Measurements from ENCODE around the gene PGM1.

The PGM1 gene

GRCh38 chr1:63709267-63709828 lies 116.1 kb downstream of the PGM1 start:
- no peaks in the 10 kb centered on the region for H3K79me2 ChIP-seq (ENCODE audit: control insufficient read depth, low read length)

More at GRCh38 chr1:63709267-63709828, 116.1 kb downstream of the PGM1 start:
- Histone ChIP-seq H4K20me1 (ENCODE audit: control insufficient read depth, insufficient read depth, low read depth, low read length) (no peaks in the 10 kb centered on the region), H3K27me3 (ENCODE audit: control insufficient read depth, low read length) (peaks cover 13% of the 10 kb centered on the region), H3K9me3 (ENCODE audit: control insufficient read depth, insufficient read depth, low read length) (no peaks in the 10 kb centered on the region), H3K9me2 (replicated peaks; ENCODE audit: control insufficient read depth, low read length) (no peaks in the 10 kb centered on the region), H3K4me1 (ENCODE audit: control insufficient read depth, low read length) (peaks cover under 1% of the 10 kb centered on the region; the same call in 1 of the 2 replicates), H3K4me2 (ENCODE audit: low read length) (no peak overlapping the region), H3K4me3 (ENCODE audit: low read length) (no peak overlapping the region), H3F3A (ENCODE audit: control insufficient read depth, insufficient read depth) (no peaks in the 10 kb centered on the region), H3K27ac (ENCODE audit: low read depth, low read length) (no peak overlapping the region), H3K36me3 (ENCODE audit: control insufficient read depth, low read length) (no peaks in the 10 kb centered on the region)
- no peak for TF ChIP-seq CTCF (IDR thresholded peaks at IDR 0.05; ENCODE audit: low read depth, low read length, poor library complexity, severe bottlenecking)
- TF ChIP-seq EZH2phosphoT487 (IDR thresholded peaks at IDR 0.05; ENCODE audit: borderline replicate concordance, low read length) = no peak
